Neural cell (in vitro differentiated cells): ENCODE results near the gene COBLL1.

ENCODE experiments used
- CTCF ChIP-seq: fragments of 450-650 bp; IDR thresholded peaks from 2 replicates; pipeline ENCODE4 v1.5.1; 2014; ENCODE audit warnings: antibody characterized with exemption, mild to moderate bottlenecking, moderate library complexity; ENCODE audit not compliant: poor library complexity, severe bottlenecking
- POLR2AphosphoS5 ChIP-seq: IDR thresholded peaks from 2 replicates; pipeline ENCODE4 v1.6.1; 2012
- REST ChIP-seq: IDR thresholded peaks from 2 replicates; pipeline ENCODE4 v1.6.1; 2012; ENCODE audit warnings: borderline replicate concordance

GRCh38 chr2:164675027-164675426, 166.6 kb downstream of the COBLL1 start:
- TF ChIP-seq CTCF (no peak), POLR2AphosphoS5 (no peak), REST (no peak)
